ENCODE data around the gene PEMT. TPM values are rescaled to one million over a fixed set of nuclear protein-coding genes. Genes with fewer than 3 reads are reported as not detected.

PEMT gene
- total and polyA plus RNA-seq, 2 donors (not counting 1 experiment from before 2014, with no cell fraction given), result 10.7 to 20.3 TPM

DNA sequence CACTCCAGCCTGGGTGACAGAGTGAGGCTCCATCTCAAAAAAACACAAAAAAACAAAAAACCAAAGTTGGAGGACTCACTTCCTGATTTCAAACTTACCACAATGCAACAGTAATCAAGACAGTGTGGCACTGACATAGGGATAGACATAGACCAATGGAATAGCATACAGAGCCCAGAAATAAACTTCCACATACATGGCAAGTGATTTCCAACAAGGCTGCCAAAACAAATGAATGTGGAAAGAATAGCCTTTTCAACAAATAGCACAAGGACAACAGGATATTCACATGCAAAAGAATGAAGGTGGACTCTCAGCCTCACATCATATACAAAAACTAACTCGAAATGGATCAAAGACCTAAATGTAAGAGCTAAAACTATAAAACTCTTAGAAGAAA lies 58.5 kb downstream of the PEMT start:
- CTCF ChIA-PET, result interaction anchor here (0.7 to 1.4 kb wide), 2 partner anchors 109 to 1642 kb away, joined by 3 to 5 read pairs; no protein-coding TSS in a partner anchor

DNA sequence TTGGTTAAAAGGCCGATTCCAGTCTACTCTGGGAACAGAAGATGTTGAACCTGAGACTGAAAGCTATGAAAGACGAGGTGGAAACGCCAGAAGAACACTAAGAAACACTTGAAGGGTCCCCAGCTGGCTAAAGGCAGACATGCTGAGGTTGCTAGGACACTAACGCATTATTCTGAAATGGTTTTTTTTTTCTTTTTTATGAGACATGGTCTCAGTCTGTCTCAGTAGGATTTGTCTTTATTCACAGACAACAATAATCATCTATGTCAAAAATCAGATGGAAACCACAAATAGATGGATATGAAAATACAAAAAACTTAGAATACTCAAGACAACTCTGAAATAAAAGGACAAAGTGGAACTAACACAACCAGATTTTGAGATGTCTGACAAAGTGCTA lies 60.4 kb downstream of the PEMT start:
- Mint-ChIP-seq H3K27ac (no peak overlapping the region), H3K27me3 (no peaks in the 10 kb centered on the region), H3K9me3 (ENCODE audit: insufficient read depth) (no peaks in the 10 kb centered on the region), H3K4me1 (no peaks in the 10 kb centered on the region), H3K4me3 (no peak overlapping the region)
- no peaks in the 10 kb centered on the region for H3K36me3 ChIP-seq (replicated peaks in 1 of 2; ENCODE audit: control extremely low read depth in 1 of 2, control insufficient read depth in 1 of 2, extremely low read depth in 1 of 2, insufficient read depth in 2 of 2, low read length in 1 of 2)
- no peak overlapping the region for H3K4me2 ChIP-seq (replicated peaks; ENCODE audit: low read depth, low read length, poor library complexity, severe bottlenecking)
- H3K27me3 ChIP-seq (replicated peaks in 1 of 4; ENCODE audit: control extremely low read depth in 1 of 4, control insufficient read depth in 3 of 4, insufficient read depth in 4 of 4, low read length in 3 of 4), result no peaks in the 10 kb centered on the region
- ATAC-seq (ENCODE audit: low read depth) (no peak), DNase-seq (no peak)
- H3K79me2 ChIP-seq (ENCODE audit: control insufficient read depth, insufficient read depth, low read length), result peaks cover 7% of the 10 kb centered on the region
- no peak overlapping the region for H3K9ac ChIP-seq (ENCODE audit: low read length)
- WGBS (ENCODE audit: insufficient coverage), result 87% methylated on average over 3 of the region's 4 CpGs
- H2AFZ ChIP-seq (ENCODE audit: insufficient read depth, low read depth, low read length, poor library complexity, severe bottlenecking), result no peak overlapping the region
- H3K9me3 ChIP-seq (ENCODE audit: control extremely low read depth in 1 of 3, control insufficient read depth in 2 of 3, insufficient read depth in 1 of 3, low read length in 2 of 3), result no peaks in the 10 kb centered on the region
- CTCF ChIA-PET, result no interaction called here
- no peaks in the 10 kb centered on the region for H4K20me1 ChIP-seq (ENCODE audit: control insufficient read depth, insufficient read depth, low read length, poor library complexity, severe bottlenecking)
- POLR2A ChIA-PET, result no interaction called here
- no peak overlapping the region for H3K27ac ChIP-seq (ENCODE audit: low read length in 2 of 2)
- intact Hi-C loops (cut with micrococcal nuclease), result no loop called here
- H3K4me1 ChIP-seq (ENCODE audit: control insufficient read depth in 2 of 2, insufficient read depth in 2 of 2, low read length in 2 of 2), result no peaks in the 10 kb centered on the region
- H3K4me3 ChIP-seq (ENCODE audit: control extremely low read depth in 1 of 5, extremely low read depth in 1 of 5, insufficient read depth in 1 of 5, low read depth in 2 of 5, low read length in 4 of 5), result no peak overlapping the region
- TF ChIP-seq, protein P1, sequence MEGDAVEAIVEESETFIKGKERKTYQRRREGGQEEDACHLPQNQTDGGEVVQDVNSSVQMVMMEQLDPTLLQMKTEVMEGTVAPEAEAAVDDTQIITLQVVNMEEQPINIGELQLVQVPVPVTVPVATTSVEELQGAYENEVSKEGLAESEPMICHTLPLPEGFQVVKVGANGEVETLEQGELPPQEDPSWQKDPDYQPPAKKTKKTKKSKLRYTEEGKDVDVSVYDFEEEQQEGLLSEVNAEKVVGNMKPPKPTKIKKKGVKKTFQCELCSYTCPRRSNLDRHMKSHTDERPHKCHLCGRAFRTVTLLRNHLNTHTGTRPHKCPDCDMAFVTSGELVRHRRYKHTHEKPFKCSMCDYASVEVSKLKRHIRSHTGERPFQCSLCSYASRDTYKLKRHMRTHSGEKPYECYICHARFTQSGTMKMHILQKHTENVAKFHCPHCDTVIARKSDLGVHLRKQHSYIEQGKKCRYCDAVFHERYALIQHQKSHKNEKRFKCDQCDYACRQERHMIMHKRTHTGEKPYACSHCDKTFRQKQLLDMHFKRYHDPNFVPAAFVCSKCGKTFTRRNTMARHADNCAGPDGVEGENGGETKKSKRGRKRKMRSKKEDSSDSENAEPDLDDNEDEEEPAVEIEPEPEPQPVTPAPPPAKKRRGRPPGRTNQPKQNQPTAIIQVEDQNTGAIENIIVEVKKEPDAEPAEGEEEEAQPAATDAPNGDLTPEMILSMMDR (IDR thresholded peaks at IDR 0.05), result no peak
- no peak for TF ChIP-seq EZH2 (IDR thresholded peaks at IDR 0.05; ENCODE audit: borderline replicate concordance, insufficient read depth, low read depth, low read length, poor library complexity, severe bottlenecking)

More for the DNA sequence above, 58.5 kb downstream of the PEMT start:
- H3K4me3 Mint-ChIP-seq, result no peak overlapping the region
- Histone ChIP-seq H3K4me3 (ENCODE audit: control extremely low read depth in 1 of 5, extremely low read depth in 1 of 5, insufficient read depth in 1 of 5, low read depth in 2 of 5, low read length in 4 of 5) (no peak overlapping the region), H3K27me3 (replicated peaks in 1 of 4; ENCODE audit: control extremely low read depth in 1 of 4, control insufficient read depth in 3 of 4, insufficient read depth in 4 of 4, low read length in 3 of 4) (no peaks in the 10 kb centered on the region), H3K9me3 (ENCODE audit: control extremely low read depth in 1 of 3, control insufficient read depth in 2 of 3, insufficient read depth in 1 of 3, low read length in 2 of 3) (no peaks in the 10 kb centered on the region), H3K79me2 (ENCODE audit: control insufficient read depth, insufficient read depth, low read length) (peaks cover 7% of the 10 kb centered on the region), H4K20me1 (ENCODE audit: control insufficient read depth, insufficient read depth, low read length, poor library complexity, severe bottlenecking) (no peaks in the 10 kb centered on the region), H3K4me1 (ENCODE audit: control insufficient read depth in 2 of 2, insufficient read depth in 2 of 2, low read length in 2 of 2) (no peaks in the 10 kb centered on the region), H3K36me3 (replicated peaks in 1 of 2; ENCODE audit: control extremely low read depth in 1 of 2, control insufficient read depth in 1 of 2, extremely low read depth in 1 of 2, insufficient read depth in 2 of 2, low read length in 1 of 2) (no peaks in the 10 kb centered on the region), H2AFZ (ENCODE audit: insufficient read depth, low read depth, low read length, poor library complexity, severe bottlenecking) (no peak overlapping the region), H3K4me2 (replicated peaks; ENCODE audit: low read depth, low read length, poor library complexity, severe bottlenecking) (no peak overlapping the region), H3K27ac (ENCODE audit: low read length in 2 of 2) (no peak overlapping the region), H3K9ac (ENCODE audit: low read length) (no peak overlapping the region)
- ATAC-seq (ENCODE audit: low read depth), result no peak
- H3K27me3 Mint-ChIP-seq, result no peaks in the 10 kb centered on the region
- DNase-seq, result no peak
- H3K4me1 Mint-ChIP-seq, result no peaks in the 10 kb centered on the region
- no peak for TF ChIP-seq EZH2 (IDR thresholded peaks at IDR 0.05; ENCODE audit: borderline replicate concordance, insufficient read depth, low read depth, low read length, poor library complexity, severe bottlenecking)
- TF ChIP-seq, protein P1 (IDR thresholded peaks at IDR 0.05), result no peak
- no peaks in the 10 kb centered on the region for H3K9me3 Mint-ChIP-seq (ENCODE audit: insufficient read depth)
- POLR2A ChIA-PET, result no interaction called here
- no peak overlapping the region for H3K27ac Mint-ChIP-seq
- intact Hi-C loops (cut with micrococcal nuclease), result no loop called here
- no CpG with 5 or more reads among the region's 1 CpG for whole genome bisulfite sequencing (ENCODE audit: insufficient coverage)
